ENCODE measurements around the gene RELN. TPM values are rescaled to one million over a fixed set of nuclear protein-coding genes. Genes with fewer than 3 reads are reported as not detected.

The RELN gene
- total RNA-seq, 2 donors from 2014 or later: not detected

DNA sequence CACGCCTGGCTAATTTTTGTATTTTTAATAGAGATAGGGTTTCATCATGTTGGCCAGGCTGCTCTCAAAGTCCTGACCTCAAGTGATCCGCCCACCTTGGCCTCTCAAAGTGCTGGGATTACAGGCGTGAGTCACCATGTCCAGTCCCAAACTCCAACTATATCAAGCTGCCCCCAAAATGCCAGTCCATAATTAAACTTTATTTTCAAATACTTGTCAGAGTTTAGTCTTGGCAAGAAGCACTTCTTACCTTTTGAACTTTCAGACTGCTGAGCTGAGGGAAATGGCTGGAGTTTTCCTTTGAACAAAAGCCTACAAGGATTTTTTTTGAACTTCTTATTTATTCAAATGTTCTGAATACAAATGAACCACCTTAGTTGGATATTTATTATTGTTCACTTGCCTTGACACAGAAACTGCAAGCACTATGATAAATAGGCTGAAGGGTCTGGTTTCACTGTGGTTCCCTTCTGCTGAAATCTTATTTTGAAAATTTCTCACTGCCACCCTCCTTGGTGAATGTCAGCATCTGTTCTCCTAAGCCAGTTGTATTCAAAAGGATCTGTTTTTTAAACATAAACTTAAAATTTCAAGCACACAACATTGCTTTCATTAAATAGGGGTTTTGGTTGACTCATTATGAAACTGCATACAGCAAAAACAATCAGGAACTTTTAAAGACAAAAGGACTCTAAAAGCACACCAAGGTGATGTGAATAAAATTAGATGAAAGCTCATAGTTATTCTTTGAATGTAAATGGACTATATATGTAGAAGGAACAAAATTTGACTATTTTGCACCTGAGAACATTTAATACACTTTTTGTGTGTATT is 441.8 kb downstream of the RELN start:
- H3K4me3 Mint-ChIP-seq: no peak overlapping the region
- ATAC-seq (no peak), DNase-seq (no peak)
- no peaks in the 10 kb centered on the region for H3K9me3 ChIP-seq (ENCODE audit: control insufficient read depth, low read length, poor library complexity, severe bottlenecking)
- H3K4me1 Mint-ChIP-seq: no peaks in the 10 kb centered on the region
- H3K27ac Mint-ChIP-seq: no peak overlapping the region
- no peaks in the 10 kb centered on the region for H3K36me3 Mint-ChIP-seq (ENCODE audit: low read depth)
- peaks cover 33% of the 10 kb centered on the region for H3K27me3 Mint-ChIP-seq

DNA sequence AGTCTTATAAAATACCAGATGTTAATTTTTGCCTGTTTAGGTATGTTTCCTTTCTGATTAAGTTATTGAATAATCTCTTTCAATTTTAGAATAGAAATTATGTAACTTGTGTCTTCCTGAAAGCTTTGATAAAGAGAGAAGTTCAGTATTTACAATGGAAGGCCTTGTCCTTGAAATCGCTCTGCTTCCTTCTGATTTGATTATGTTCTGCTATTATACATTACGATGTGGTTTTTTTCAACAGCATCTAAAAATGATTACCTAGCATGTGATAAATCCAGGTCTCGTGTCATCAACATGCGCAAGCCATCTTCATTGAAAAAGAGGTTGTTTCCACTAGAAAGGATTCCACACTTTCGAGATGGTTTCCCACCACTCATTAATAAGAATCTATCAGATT is 447.0 kb downstream of the RELN start:
- DNase-seq (no peak), ATAC-seq (no peak)
- no peaks in the 10 kb centered on the region for H3K4me1 Mint-ChIP-seq
- H3K27me3 Mint-ChIP-seq: peaks cover 41% of the 10 kb centered on the region
- no peak overlapping the region for H3K4me3 Mint-ChIP-seq
- H3K27ac Mint-ChIP-seq: no peak overlapping the region
- no peaks in the 10 kb centered on the region for H3K36me3 Mint-ChIP-seq (ENCODE audit: low read depth)
- no peaks in the 10 kb centered on the region for H3K9me3 ChIP-seq (ENCODE audit: control insufficient read depth, low read length, poor library complexity, severe bottlenecking)

DNA sequence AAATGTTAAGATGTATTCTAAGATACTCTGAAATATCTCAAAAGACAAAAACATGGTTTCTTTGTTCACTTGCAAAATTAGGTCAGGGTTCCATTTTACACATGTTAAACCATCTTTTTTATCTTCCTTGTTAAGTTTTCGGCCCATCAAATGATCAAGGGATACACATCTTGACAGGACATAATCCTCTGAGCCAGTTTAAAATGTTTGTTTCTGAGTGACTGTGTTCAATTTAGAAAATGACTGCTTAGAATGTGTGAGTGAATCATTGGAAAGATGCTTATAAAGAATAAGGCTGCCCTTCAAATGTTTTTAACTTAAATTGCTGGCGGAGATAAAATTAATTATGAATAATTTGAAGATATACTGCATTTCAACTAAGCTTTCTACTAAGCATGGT is 447.5 kb downstream of the RELN start:
- no peak overlapping the region for H3K27ac Mint-ChIP-seq
- no peaks in the 10 kb centered on the region for H3K4me1 Mint-ChIP-seq
- H3K27me3 Mint-ChIP-seq: peaks cover 46% of the 10 kb centered on the region

DNA sequence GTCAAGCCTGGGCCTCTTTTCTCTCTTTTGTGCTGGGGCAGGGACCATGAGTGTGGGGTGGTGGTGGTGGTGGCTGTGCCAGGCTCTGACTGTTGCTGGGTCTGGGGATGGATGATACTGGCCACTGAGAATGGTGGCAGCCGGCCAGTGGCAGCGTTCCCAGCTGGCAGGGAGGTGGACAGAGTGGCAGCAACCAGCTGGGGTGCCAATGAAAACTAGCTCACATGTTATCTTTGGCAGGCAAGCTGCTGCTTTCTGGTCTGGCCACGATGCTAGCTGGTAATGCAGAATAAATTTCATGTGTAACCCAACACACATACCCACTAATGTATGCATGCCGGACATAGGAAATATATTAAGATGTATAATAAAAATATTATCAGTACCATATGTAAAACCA is 448.4 kb downstream of the RELN start:
- Mint-ChIP-seq H3K4me1 (no peaks in the 10 kb centered on the region), H3K36me3 (ENCODE audit: low read depth) (no peaks in the 10 kb centered on the region), H3K4me3 (no peak overlapping the region), H3K27ac (no peak overlapping the region), H3K27me3 (peaks cover 50% of the 10 kb centered on the region)
- DNase-seq: no peak
- no peak for ATAC-seq
- no peaks in the 10 kb centered on the region for H3K9me3 ChIP-seq (ENCODE audit: control insufficient read depth, low read length, poor library complexity, severe bottlenecking)

More for the DNA sequence above, 447.5 kb downstream of the RELN start:
- no peak for DNase-seq
- H3K9me3 ChIP-seq (ENCODE audit: control insufficient read depth, low read length, poor library complexity, severe bottlenecking): no peaks in the 10 kb centered on the region
- no peaks in the 10 kb centered on the region for H3K36me3 Mint-ChIP-seq (ENCODE audit: low read depth)
- no peak overlapping the region for H3K4me3 Mint-ChIP-seq
- no peak for ATAC-seq

DNA sequence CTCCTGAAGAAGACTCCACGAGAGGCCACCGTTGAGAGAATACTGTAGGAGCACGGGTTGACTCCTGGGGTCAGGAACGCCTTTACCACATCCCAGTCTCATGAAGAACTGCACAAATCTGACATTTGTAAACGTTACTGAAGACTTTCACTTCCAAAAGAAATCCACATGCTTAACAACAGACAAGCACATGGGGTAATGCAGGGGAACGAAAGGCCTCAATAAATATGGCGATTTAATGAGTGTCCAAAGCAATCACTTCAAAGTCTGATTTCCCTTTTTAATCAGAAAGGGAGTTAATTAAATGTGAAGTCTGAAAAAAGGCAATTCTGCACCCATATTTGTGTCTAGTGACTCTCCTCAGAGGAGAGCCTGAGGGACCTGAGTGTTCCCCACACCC is 449.1 kb downstream of the RELN start:
- Mint-ChIP-seq H3K27me3 (peaks cover 44% of the 10 kb centered on the region), H3K27ac (no peak overlapping the region), H3K4me3 (no peak overlapping the region), H3K36me3 (ENCODE audit: low read depth) (no peaks in the 10 kb centered on the region), H3K4me1 (no peaks in the 10 kb centered on the region)
- H3K9me3 ChIP-seq (ENCODE audit: control insufficient read depth, low read length, poor library complexity, severe bottlenecking): no peaks in the 10 kb centered on the region
- no peak for DNase-seq
- no peak for ATAC-seq

DNA sequence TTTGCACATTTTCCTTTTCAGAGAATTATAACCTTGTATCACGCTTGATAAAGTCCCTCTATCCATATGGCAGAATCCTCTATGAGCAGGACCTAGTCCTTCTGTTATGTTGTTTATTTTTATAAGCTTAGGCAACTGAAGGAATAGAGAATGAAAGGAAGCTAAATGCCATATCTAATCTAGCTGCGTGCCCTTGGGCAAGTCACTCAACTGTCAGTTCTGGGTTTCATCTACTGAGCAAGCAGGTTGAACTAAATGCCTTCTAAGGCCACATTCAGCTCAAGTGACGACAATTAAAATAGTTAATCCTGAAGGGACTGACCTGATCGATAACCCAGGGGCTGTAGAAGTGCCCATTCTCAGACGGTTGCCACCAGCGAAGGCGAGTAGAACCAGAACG is 449.6 kb downstream of the RELN start:
- no peak for ATAC-seq

DNA sequence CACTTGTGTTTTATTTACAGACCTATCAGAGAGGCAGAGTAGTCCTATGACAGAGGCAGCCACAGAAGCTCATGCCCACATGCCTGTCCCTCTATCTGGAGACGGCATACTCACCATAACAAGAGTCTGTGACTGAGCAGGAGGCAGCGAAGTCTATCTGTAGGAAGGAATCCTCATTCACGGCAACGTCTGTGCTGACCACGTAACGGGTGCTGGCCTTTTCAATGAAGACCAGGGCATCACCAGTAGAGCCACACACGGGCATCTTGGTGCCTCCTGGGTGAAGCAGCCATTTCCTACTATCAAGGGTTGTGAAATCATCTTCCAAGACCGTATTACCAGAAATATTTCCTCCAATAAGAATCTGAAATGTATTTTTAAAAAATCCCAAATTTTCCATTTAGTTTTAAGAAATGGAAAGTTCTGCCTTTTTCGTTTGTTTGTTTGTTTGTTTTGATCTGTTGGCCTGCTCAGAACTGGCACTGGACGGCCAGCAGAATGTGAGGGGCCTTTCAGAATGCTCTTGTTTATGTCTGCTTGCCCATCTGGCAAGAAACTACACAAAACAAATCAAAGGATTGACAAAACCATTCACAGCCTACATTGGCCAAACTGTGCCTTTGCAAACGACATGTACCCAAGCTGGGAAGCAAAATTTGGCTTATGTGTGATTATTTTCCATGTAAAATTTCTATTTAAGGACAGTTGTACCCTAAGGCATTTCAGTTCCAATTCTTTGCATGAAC is 450.3 kb downstream of the RELN start:
- H3K27ac Mint-ChIP-seq: no peak overlapping the region
- H3K4me3 Mint-ChIP-seq: no peak overlapping the region
- H3K9me3 ChIP-seq (ENCODE audit: control insufficient read depth, low read length, poor library complexity, severe bottlenecking): no peaks in the 10 kb centered on the region
- H3K4me1 Mint-ChIP-seq: no peaks in the 10 kb centered on the region
- ATAC-seq (no peak), DNase-seq (no peak)
- no peaks in the 10 kb centered on the region for H3K36me3 Mint-ChIP-seq (ENCODE audit: low read depth)
- H3K27me3 Mint-ChIP-seq: peaks cover 44% of the 10 kb centered on the region

More for the DNA sequence above, 449.6 kb downstream of the RELN start:
- DNase-seq: no peak
- Mint-ChIP-seq H3K4me3 (no peak overlapping the region), H3K4me1 (no peaks in the 10 kb centered on the region), H3K27ac (no peak overlapping the region), H3K36me3 (ENCODE audit: low read depth) (no peaks in the 10 kb centered on the region), H3K27me3 (peaks cover 44% of the 10 kb centered on the region)
- H3K9me3 ChIP-seq (ENCODE audit: control insufficient read depth, low read length, poor library complexity, severe bottlenecking): no peaks in the 10 kb centered on the region

DNA sequence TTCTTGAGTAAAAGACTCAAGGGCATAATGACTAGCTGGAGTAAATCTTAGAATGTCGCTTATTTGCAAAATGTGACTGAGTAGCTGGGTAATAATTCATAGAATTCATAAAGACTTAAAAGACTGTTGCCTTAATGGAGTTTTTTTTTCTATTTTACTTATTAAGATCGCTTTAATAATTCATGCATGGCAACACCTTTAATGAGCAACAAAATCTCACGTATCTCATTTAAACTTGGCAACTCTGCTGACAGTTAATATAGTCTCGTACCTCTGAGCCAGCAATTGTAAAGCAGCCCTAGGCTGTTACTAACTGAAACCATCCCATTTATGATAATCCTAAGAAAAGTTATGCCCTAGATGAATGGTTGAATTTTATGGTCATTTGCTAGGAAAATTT is 455.7 kb downstream of the RELN start:
- no peaks in the 10 kb centered on the region for H3K9me3 ChIP-seq (ENCODE audit: control insufficient read depth, low read length, poor library complexity, severe bottlenecking)
- no peaks in the 10 kb centered on the region for H3K36me3 Mint-ChIP-seq (ENCODE audit: low read depth)
- no peaks in the 10 kb centered on the region for H3K4me1 Mint-ChIP-seq
- no peak overlapping the region for H3K4me3 Mint-ChIP-seq
- peaks cover 44% of the 10 kb centered on the region for H3K27me3 Mint-ChIP-seq
- DNase-seq (no peak), ATAC-seq (no peak)
- no peak overlapping the region for H3K27ac Mint-ChIP-seq

DNA sequence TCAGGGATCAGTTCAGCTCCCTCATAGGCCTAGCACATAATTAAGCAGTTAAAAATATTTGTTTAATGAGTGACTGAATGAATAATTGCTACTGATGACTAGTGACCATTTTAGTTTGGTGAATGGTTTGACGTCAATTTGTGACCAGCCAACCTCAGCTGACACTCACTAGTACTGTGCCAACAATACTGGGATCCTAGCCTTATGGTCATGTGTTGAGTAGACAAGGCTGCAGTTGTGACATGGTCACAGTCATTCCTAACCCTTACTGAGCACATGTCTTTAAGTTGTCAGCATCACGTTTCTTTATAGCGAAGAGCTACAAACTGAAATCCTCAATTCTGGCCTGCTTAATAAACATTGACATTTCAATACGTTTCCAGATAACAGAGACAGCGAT is 456.5 kb downstream of the RELN start:
- ATAC-seq (no peak), DNase-seq (no peak)
- Mint-ChIP-seq H3K27me3 (peaks cover 39% of the 10 kb centered on the region), H3K36me3 (ENCODE audit: low read depth) (no peaks in the 10 kb centered on the region), H3K4me1 (no peaks in the 10 kb centered on the region), H3K27ac (no peak overlapping the region), H3K4me3 (no peak overlapping the region)
- H3K9me3 ChIP-seq (ENCODE audit: control insufficient read depth, low read length, poor library complexity, severe bottlenecking): no peaks in the 10 kb centered on the region

DNA sequence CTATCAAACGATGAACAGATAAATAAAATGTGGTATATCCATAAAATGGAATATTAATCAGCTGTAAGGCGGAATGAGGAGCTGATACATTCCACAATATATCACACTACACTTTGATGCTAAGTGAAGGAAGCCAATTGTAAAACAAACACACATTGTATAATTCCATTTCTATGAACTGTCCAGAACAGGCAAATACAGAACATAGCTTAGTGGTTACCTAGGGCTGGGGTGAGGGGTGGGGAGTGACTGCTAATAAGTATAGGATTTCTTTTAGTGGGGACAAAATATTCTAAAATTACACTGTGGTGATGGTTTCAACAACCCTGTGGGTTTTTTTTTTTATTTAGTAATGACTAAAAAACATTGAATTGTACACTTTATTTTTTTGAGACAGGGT is 461.3 kb downstream of the RELN start:
- peaks cover 3% of the 10 kb centered on the region for H3K4me1 Mint-ChIP-seq
- no peak overlapping the region for H3K27ac Mint-ChIP-seq
- H3K27me3 Mint-ChIP-seq: peaks cover 49% of the 10 kb centered on the region
- DNase-seq: no peak
- H3K36me3 Mint-ChIP-seq (ENCODE audit: low read depth): no peaks in the 10 kb centered on the region
- H3K4me3 Mint-ChIP-seq: no peak overlapping the region
- no peak for ATAC-seq
- H3K9me3 ChIP-seq (ENCODE audit: control insufficient read depth, low read length, poor library complexity, severe bottlenecking): no peaks in the 10 kb centered on the region

DNA sequence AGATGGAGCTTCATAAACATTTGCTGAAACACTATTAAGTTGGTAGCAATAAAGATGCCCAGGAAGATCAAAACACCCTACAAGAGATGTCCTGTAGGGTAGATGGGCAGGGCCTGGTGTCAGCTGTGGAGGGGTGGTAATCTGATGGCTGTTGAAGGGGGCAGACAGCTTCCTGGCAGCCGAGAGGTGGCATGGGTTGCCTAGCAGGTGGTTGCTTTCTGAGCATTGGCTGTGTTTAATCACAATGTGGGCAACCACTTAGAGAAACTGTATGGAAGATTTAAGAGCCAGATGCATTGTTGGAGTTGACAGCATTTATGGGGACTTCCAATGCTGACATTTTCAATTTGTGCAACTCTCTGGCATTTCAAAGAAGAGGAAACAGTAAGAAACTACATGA is 463.5 kb downstream of the RELN start:
- no peak for ATAC-seq
- Mint-ChIP-seq H3K27ac (no peak overlapping the region), H3K4me3 (no peak overlapping the region), H3K36me3 (ENCODE audit: low read depth) (no peaks in the 10 kb centered on the region), H3K4me1 (peaks cover 3% of the 10 kb centered on the region), H3K27me3 (peaks cover 47% of the 10 kb centered on the region)
- no peaks in the 10 kb centered on the region for H3K9me3 ChIP-seq (ENCODE audit: control insufficient read depth, low read length, poor library complexity, severe bottlenecking)
- no peak for DNase-seq

DNA sequence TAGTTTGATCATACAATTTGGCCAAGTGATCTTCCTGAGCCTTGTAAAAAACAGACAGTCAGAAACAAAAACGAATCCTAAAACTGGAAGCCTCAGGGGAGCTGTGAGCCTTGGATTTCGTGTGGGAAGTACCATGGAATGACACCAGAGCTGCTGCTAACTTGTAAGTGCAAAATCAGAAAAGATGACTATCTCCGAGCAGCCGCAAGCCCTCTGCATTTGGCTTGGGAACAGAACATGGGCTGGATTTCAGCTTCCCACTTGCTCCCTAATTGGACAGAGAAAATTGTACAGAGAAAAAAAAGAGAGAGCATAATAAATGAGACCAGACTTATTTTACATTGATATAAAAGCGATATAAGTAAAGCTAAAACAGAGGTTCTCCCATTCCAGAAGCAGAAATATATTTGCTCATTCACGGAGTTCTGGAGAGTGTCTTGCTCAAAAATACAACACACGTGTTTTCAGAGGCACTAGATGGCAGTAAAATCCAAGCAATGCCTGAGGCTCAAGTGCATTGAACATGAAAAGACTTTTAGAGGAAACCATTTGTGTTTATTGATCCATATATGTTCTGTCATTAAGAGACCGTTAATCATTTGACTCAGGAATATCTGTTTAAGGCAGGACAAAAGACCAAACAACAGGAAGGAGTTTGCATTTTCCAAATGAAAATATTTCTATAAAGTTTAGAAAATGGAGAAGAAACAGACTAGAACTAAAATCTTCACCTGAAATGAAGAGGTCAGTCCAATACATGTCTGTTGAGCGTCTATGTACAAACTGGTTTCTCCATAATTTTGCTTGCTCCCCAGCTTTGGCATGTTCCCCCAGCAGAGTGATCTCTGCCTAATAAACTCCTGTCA is 465.2 kb downstream of the RELN start:
- H3K27me3 Mint-ChIP-seq: peaks cover 33% of the 10 kb centered on the region
- H3K9me3 ChIP-seq (ENCODE audit: control insufficient read depth, low read length, poor library complexity, severe bottlenecking): no peaks in the 10 kb centered on the region
- DNase-seq (no peak), ATAC-seq (no peak)
- peaks cover 3% of the 10 kb centered on the region for H3K4me1 Mint-ChIP-seq
- H3K36me3 Mint-ChIP-seq (ENCODE audit: low read depth): no peaks in the 10 kb centered on the region
- H3K27ac Mint-ChIP-seq: no peak overlapping the region
- no peak overlapping the region for H3K4me3 Mint-ChIP-seq

DNA sequence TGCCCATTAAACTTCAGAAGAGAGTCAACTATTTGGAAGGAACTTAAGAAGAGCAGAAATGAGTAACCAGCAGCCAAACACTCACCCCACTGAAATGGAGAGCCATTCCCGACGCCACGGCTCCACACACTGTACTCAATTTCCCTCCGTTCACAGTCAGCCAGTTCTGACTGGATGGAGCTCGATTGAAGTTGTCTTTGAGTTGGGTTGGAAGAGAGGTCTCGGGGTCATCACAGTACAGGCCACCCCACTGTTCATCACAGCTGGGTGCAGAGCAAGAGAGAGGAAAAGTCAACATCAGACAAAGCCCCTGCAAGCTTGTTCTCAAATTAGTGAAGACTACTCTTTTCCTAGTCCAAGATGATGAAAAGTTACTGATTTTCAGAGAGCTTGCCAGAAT is 467.5 kb downstream of the RELN start:
- no peaks in the 10 kb centered on the region for H3K9me3 ChIP-seq (ENCODE audit: control insufficient read depth, low read length, poor library complexity, severe bottlenecking)
- ATAC-seq (no peak), DNase-seq (no peak)
- H3K4me3 Mint-ChIP-seq: no peak overlapping the region
- no peak overlapping the region for H3K27ac Mint-ChIP-seq
- H3K36me3 Mint-ChIP-seq (ENCODE audit: low read depth): no peaks in the 10 kb centered on the region
- H3K4me1 Mint-ChIP-seq: peaks cover 3% of the 10 kb centered on the region
- peaks cover 30% of the 10 kb centered on the region for H3K27me3 Mint-ChIP-seq

Measured in T-helper 17 cell (primary cell).